ENCODE data around the gene PLEKHG4.

DNA sequence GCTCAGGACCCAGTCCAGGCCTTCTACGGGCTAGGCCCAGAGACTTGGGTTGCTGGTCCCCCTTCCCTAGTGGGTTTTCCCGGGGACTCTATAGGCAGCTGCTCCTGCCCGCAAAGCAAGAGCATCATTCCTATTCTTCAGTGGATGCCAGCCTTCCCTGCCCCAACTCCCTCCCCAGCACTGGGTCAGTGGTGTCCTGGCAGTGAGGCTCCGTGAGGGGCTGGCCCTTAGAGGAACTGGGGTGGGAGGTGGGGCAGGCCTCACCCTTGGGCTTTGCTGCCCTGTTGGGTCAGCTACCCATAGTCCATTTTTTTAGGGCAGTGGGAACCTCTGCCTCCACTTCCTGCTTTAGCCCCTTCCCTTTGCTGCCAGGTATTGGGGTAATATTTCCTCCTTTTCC, 7.9 kb upstream of the PLEKHG4 start:
- TF ChIP-seq, protein P1, sequence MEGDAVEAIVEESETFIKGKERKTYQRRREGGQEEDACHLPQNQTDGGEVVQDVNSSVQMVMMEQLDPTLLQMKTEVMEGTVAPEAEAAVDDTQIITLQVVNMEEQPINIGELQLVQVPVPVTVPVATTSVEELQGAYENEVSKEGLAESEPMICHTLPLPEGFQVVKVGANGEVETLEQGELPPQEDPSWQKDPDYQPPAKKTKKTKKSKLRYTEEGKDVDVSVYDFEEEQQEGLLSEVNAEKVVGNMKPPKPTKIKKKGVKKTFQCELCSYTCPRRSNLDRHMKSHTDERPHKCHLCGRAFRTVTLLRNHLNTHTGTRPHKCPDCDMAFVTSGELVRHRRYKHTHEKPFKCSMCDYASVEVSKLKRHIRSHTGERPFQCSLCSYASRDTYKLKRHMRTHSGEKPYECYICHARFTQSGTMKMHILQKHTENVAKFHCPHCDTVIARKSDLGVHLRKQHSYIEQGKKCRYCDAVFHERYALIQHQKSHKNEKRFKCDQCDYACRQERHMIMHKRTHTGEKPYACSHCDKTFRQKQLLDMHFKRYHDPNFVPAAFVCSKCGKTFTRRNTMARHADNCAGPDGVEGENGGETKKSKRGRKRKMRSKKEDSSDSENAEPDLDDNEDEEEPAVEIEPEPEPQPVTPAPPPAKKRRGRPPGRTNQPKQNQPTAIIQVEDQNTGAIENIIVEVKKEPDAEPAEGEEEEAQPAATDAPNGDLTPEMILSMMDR (IDR thresholded peaks at IDR 0.05; ENCODE audit: low read depth, low read length), result no peak
- TF ChIP-seq EZH2phosphoT487 (IDR thresholded peaks at IDR 0.05; ENCODE audit: low read depth), result no peak

All from OCI-LY3 (cell line).